22Rv1 (cell line): ENCODE results near the gene RSF1.
A peak's percentile ranks its signal among the peaks of the same experiment; 100 is the strongest.

Source experiments
- H3K27ac ChIP-seq: fragments of 450-650 bp; 2 replicates; pipeline ENCODE4 v1.5.1; 2017
- CTCF ChIP-seq: fragments of 450-650 bp; IDR thresholded peaks from 2 replicates; pipeline ENCODE4 v1.5.1; 2017; ENCODE audit warnings: mild to moderate bottlenecking
- ZFX ChIP-seq: fragments of 450-650 bp; IDR thresholded peaks from 2 replicates; pipeline ENCODE4 v1.6.1; 2017; ENCODE audit warnings: antibody characterized with exemption, borderline replicate concordance

The RSF1 gene

GRCh38 chr11:77784572-77784971, 36.0 kb downstream of the RSF1 start:
- TF ChIP-seq ZFX (no peak), CTCF (no peak)
- no peak overlapping the region for H3K27ac ChIP-seq

- no peak for TF ChIP-seq ZFX
- no peak for TF ChIP-seq CTCF
- H3K27ac ChIP-seq = no peak overlapping the region
Measured at GRCh38 chr11:77783025-77783424, 37.5 kb downstream of the RSF1 start.

GRCh38 chr11:77779935-77780334, 40.6 kb downstream of the RSF1 start:
- TF ChIP-seq ZFX (no peak), CTCF (no peak)
- H3K27ac ChIP-seq = no peak overlapping the region

- no peak overlapping the region for H3K27ac ChIP-seq
- TF ChIP-seq CTCF = no peak
- TF ChIP-seq ZFX = no peak
Measured at GRCh38 chr11:77778549-77778948, 42.0 kb downstream of the RSF1 start.

- no peak for TF ChIP-seq ZFX
- no peak for TF ChIP-seq CTCF
- no peak overlapping the region for H3K27ac ChIP-seq
Measured at GRCh38 chr11:77778118-77778517, 42.4 kb downstream of the RSF1 start.

- no peak overlapping the region for H3K27ac ChIP-seq
- TF ChIP-seq ZFX (no peak), CTCF (peak; percentile 26)
Measured at GRCh38 chr11:77776455-77776854, 44.1 kb downstream of the RSF1 start.

GRCh38 chr11:77775936-77776335, 44.6 kb downstream of the RSF1 start:
- H3K27ac ChIP-seq = no peak overlapping the region
- TF ChIP-seq CTCF = no peak
- TF ChIP-seq ZFX = no peak
